WTC11 (cell line): ENCODE measurements around the gene BAMBI. TPM values are rescaled to one million over a fixed set of nuclear protein-coding genes. Genes with fewer than 3 reads are reported as not detected.

Source experiments
- ATAC-seq: fragments of 200-7000 bp; cut with Tn5 transposase; 2 replicates; pipeline ENCODE4 v1.10.0; 2021; ENCODE audit warnings: mild to moderate bottlenecking, moderate library complexity
- CTCF ChIA-PET: fragments of 300-600 bp; sonication (Branson Sonifier 250); formaldehyde crosslinking; loops from one replicate; lab custom pipeline; 2021; ENCODE audit warnings: antibody characterized with exemption; lab: Charles Lee
- POLR2A ChIA-PET: fragments of 350-600 bp; sonication (Branson Sonifier 250); formaldehyde crosslinking; loops from one replicate; lab custom pipeline; 2021; ENCODE audit warnings: antibody characterized with exemption; lab: Charles Lee
- DNase-seq: peaks from one replicate; pipeline ENCODE4 v3.0.0; 2021; ENCODE audit warnings: low spot score
- H3K27ac Mint-ChIP-seq: 2 replicates; pipeline ENCODE4 v1.8.0; 2021; ENCODE audit warnings: mixed read lengths
- H3K27me3 Mint-ChIP-seq: 2 replicates; pipeline ENCODE4 v1.8.0; 2021; ENCODE audit warnings: low read depth, mild to moderate bottlenecking, moderate library complexity, mixed read lengths
- H3K36me3 Mint-ChIP-seq: 2 replicates; pipeline ENCODE4 v1.8.0; 2021; ENCODE audit warnings: mixed read lengths
- H3K4me1 Mint-ChIP-seq: 2 replicates; pipeline ENCODE4 v1.8.0; 2022; ENCODE audit warnings: mixed read lengths
- H3K4me3 Mint-ChIP-seq: 2 replicates; pipeline ENCODE4 v1.8.0; 2021; ENCODE audit warnings: mild to moderate bottlenecking, moderate library complexity, mixed read lengths
- H3K9me3 Mint-ChIP-seq: 2 replicates; pipeline ENCODE4 v1.8.0; 2021; ENCODE audit warnings: mixed read lengths
- AFF4 ChIP-seq: sonication (generic); formaldehyde crosslinking; IDR thresholded peaks from 2 replicates; pipeline ENCODE4 v1.8.1; 2023; ENCODE audit warnings: mild to moderate bottlenecking, missing genetic modification reagents, borderline replicate concordance
- ATF1 ChIP-seq: sonication (generic); formaldehyde crosslinking; IDR thresholded peaks from 2 replicates; pipeline ENCODE4 v1.8.1; 2023; ENCODE audit warnings: mild to moderate bottlenecking, moderate library complexity, missing genetic modification reagents
- CREM ChIP-seq: sonication (generic); formaldehyde crosslinking; IDR thresholded peaks from 2 replicates; pipeline ENCODE4 v1.8.1; 2022; ENCODE audit warnings: mild to moderate bottlenecking, missing genetic modification reagents, moderate library complexity
- E2F4 ChIP-seq: sonication (generic); formaldehyde crosslinking; IDR thresholded peaks from 2 replicates; pipeline ENCODE4 v1.8.1; 2022; ENCODE audit warnings: low read depth, mild to moderate bottlenecking, moderate library complexity, missing genetic modification reagents, borderline replicate concordance
- ETV6 ChIP-seq: sonication (generic); formaldehyde crosslinking; IDR thresholded peaks from 2 replicates; pipeline ENCODE4 v1.8.1; 2022; ENCODE audit warnings: mild to moderate bottlenecking, missing genetic modification reagents
- FOXJ3 ChIP-seq: sonication (generic); formaldehyde crosslinking; IDR thresholded peaks from 2 replicates; pipeline ENCODE4 v1.9.0; 2021; ENCODE audit warnings: missing genetic modification reagents, mild to moderate bottlenecking, borderline replicate concordance
- HMGA2 ChIP-seq: fragments of 250-450 bp; sonication (Bioruptor Pico); IDR thresholded peaks from 2 replicates; pipeline ENCODE4 v1.4.0; 2021; ENCODE audit warnings: mild to moderate bottlenecking, moderate library complexity
- MAX ChIP-seq: sonication (generic); formaldehyde crosslinking; IDR thresholded peaks from 2 replicates; pipeline ENCODE4 v1.8.0; 2022; ENCODE audit warnings: mild to moderate bottlenecking, missing genetic modification reagents
- MLX ChIP-seq: sonication (generic); formaldehyde crosslinking; IDR thresholded peaks from 2 replicates; pipeline ENCODE4 v1.8.1; 2023; ENCODE audit warnings: mild to moderate bottlenecking, missing genetic modification reagents, moderate library complexity
- NFE2L1 ChIP-seq: sonication (generic); formaldehyde crosslinking; IDR thresholded peaks from 2 replicates; pipeline ENCODE4 v1.8.1; 2023; ENCODE audit warnings: missing genetic modification reagents
- NFYB ChIP-seq: sonication (generic); formaldehyde crosslinking; conservative IDR thresholded peaks from 2 replicates; pipeline ENCODE4 v1.8.0; 2022; ENCODE audit warnings: low read depth, missing genetic modification reagents
- NR3C1 ChIP-seq: sonication (generic); formaldehyde crosslinking; conservative IDR thresholded peaks from 2 replicates; pipeline ENCODE4 v1.8.1; 2023; ENCODE audit warnings: low read depth, mild to moderate bottlenecking, missing genetic modification reagents
- PREB ChIP-seq: sonication (generic); formaldehyde crosslinking; IDR thresholded peaks from 2 replicates; pipeline ENCODE4 v1.8.1; 2022; ENCODE audit warnings: mild to moderate bottlenecking, missing genetic modification reagents, moderate library complexity, borderline replicate concordance
- PRRX2 ChIP-seq: fragments of 250-450 bp; sonication (Bioruptor Pico); IDR thresholded peaks from 2 replicates; pipeline ENCODE4 v1.8.0; 2021; ENCODE audit warnings: mild to moderate bottlenecking
- SMAD3 ChIP-seq: sonication (generic); formaldehyde crosslinking; IDR thresholded peaks from 2 replicates; pipeline ENCODE4 v1.8.0; 2022; ENCODE audit warnings: missing genetic modification reagents, mild to moderate bottlenecking, borderline replicate concordance
- USF2 ChIP-seq: sonication (generic); formaldehyde crosslinking; IDR thresholded peaks from 2 replicates; pipeline ENCODE4 v1.8.1; 2023; ENCODE audit warnings: mild to moderate bottlenecking, missing genetic modification reagents, moderate library complexity
- ZNF263 ChIP-seq: sonication (generic); formaldehyde crosslinking; IDR thresholded peaks from 2 replicates; pipeline ENCODE4 v1.8.1; 2022; ENCODE audit warnings: low read depth, mild to moderate bottlenecking, moderate library complexity, missing genetic modification reagents
- ZNF423 ChIP-seq: fragments of 250-450 bp; sonication (Bioruptor Pico); IDR thresholded peaks from 2 replicates; pipeline ENCODE4 v2.1.2; 2022; ENCODE audit warnings: mild to moderate bottlenecking, moderate library complexity
- ZNF512 ChIP-seq: sonication (generic); formaldehyde crosslinking; IDR thresholded peaks from 2 replicates; pipeline ENCODE4 v1.8.1; 2022; ENCODE audit warnings: missing genetic modification reagents, borderline replicate concordance
- ZNF532 ChIP-seq: fragments of 250-450 bp; sonication (Bioruptor Pico); IDR thresholded peaks from 2 replicates; pipeline ENCODE4 v1.9.0; 2021; ENCODE audit warnings: mild to moderate bottlenecking, borderline replicate concordance
- ZNF671 ChIP-seq: fragments of 250-450 bp; sonication (Bioruptor Pico); IDR thresholded peaks from 2 replicates; pipeline ENCODE4 v1.8.0; 2021; ENCODE audit warnings: mild to moderate bottlenecking
- total RNA-seq: library from RNA; stranded (reverse); gene quantifications from 3 replicates; pipeline ENCODE4 v1.2.3, GENCODE V29; 2021

Gene BAMBI
- total RNA-seq, 1 experiment from 2014 or later, result 29.0 TPM

GRCh38 chr10:28704464-28705161 is 27.3 kb downstream of the BAMBI start:
- Mint-ChIP-seq H3K4me3 (no peak overlapping the region), H3K27me3 (no peaks in the 10 kb centered on the region)
- no peak for ATAC-seq
- TF ChIP-seq HMGA2 (CRISPR knock-in tag) (no peak), E2F4 (no peak), PREB (CRISPR knock-in tag) (no peak), CREM (CRISPR knock-in tag) (no peak), NR3C1 (no peak), ZNF532 (CRISPR knock-in tag) (no peak), SMAD3 (CRISPR knock-in tag) (no peak), ATF1 (CRISPR knock-in tag) (no peak), ZNF423 (no peak), FOXJ3 (CRISPR knock-in tag) (no peak), ETV6 (CRISPR knock-in tag) (no peak), ZNF671 (CRISPR knock-in tag) (no peak)
- TF ChIP-seq, all 79 proteins: peak for 0
- Mint-ChIP-seq H3K36me3 (no peaks in the 10 kb centered on the region), H3K9me3 (no peaks in the 10 kb centered on the region), H3K27ac (no peak overlapping the region), H3K4me1 (no peaks in the 10 kb centered on the region)
- POLR2A ChIA-PET, result no interaction called here
- no peak for DNase-seq
- CTCF ChIA-PET, result interaction anchor here (1.0 to 1.3 kb wide), 2 partner anchors 36 to 374 kb away, joined by 3 read pairs; no protein-coding TSS in a partner anchor

- Mint-ChIP-seq H3K9me3 (no peaks in the 10 kb centered on the region), H3K4me3 (no peak overlapping the region), H3K36me3 (no peaks in the 10 kb centered on the region), H3K4me1 (no peaks in the 10 kb centered on the region), H3K27ac (no peak overlapping the region), H3K27me3 (no peaks in the 10 kb centered on the region)
- POLR2A ChIA-PET, result no interaction called here
- ATAC-seq, result no peak
- DNase-seq, result no peak
- CTCF ChIA-PET, result interaction anchor here (0.6 to 1.3 kb wide), 3 partner anchors 37 to 907 kb away, joined by 3 to 5 read pairs (median 3); no protein-coding TSS in a partner anchor
- no peak for TF ChIP-seq PRRX2 (CRISPR knock-in tag)
- TF ChIP-seq AFF4, result no peak
- TF ChIP-seq ZNF512, result no peak
- TF ChIP-seq NFE2L1 (CRISPR knock-in tag), result no peak
- no peak for TF ChIP-seq USF2
- no peak for TF ChIP-seq MLX (CRISPR knock-in tag)
- TF ChIP-seq NFYB (CRISPR knock-in tag), result no peak
- TF ChIP-seq MAX (CRISPR knock-in tag), result no peak
- no peak for TF ChIP-seq ZNF263 (CRISPR knock-in tag)
Measured at GRCh38 chr10:28705472-28705871, 28.2 kb downstream of the BAMBI start.
